ENCODE results near the gene LRRC61.

The LRRC61 gene

GRCh38 chr7:150323682-150324372, 672 bp downstream of the LRRC61 start:
- Histone ChIP-seq H3K27ac (ENCODE audit: low read length) (peak overlapping the region; percentile 35), H3K9me3 (ENCODE audit: control insufficient read depth in 1 of 2, low read length in 2 of 2) (no peaks in the 10 kb centered on the region), H3K27me3 (ENCODE audit: low read depth, low read length) (no peaks in the 10 kb centered on the region), H3K4me3 (ENCODE audit: low read depth in 1 of 2, low read length in 2 of 2) (peak overlapping the region; percentile 76 to 79), H3K4me1 (ENCODE audit: control insufficient read depth in 1 of 2, insufficient read depth in 2 of 2, low read length in 2 of 2) (peaks cover 0 to 11% of the 10 kb centered on the region in 2 donors), H3K36me3 (ENCODE audit: control insufficient read depth in 1 of 2, insufficient read depth in 2 of 2, low read length in 2 of 2) (peaks cover 5 to 6% of the 10 kb centered on the region in 2 donors)

GRCh38 chr7:150324373-150324961, 1.3 kb downstream of the LRRC61 start:
- Histone ChIP-seq H3K4me3 (ENCODE audit: low read depth in 1 of 2, low read length in 2 of 2) (peak overlapping the region; percentile 28 to 79), H3K27me3 (ENCODE audit: low read depth, low read length) (no peaks in the 10 kb centered on the region), H3K9me3 (ENCODE audit: control insufficient read depth in 1 of 2, low read length in 2 of 2) (no peaks in the 10 kb centered on the region), H3K36me3 (ENCODE audit: control insufficient read depth in 1 of 2, insufficient read depth in 2 of 2, low read length in 2 of 2) (peaks cover 6 to 12% of the 10 kb centered on the region in 2 donors), H3K4me1 (ENCODE audit: control insufficient read depth in 1 of 2, insufficient read depth in 2 of 2, low read length in 2 of 2) (peaks cover 0 to 11% of the 10 kb centered on the region in 2 donors), H3K27ac (ENCODE audit: low read length) (peak overlapping the region; percentile 19)

GRCh38 chr7:150325110-150325611, 2.0 kb downstream of the LRRC61 start:
- Histone ChIP-seq H3K4me1 (ENCODE audit: control insufficient read depth in 1 of 2, insufficient read depth in 2 of 2, low read length in 2 of 2) (peaks cover 0 to 11% of the 10 kb centered on the region in 2 donors), H3K9me3 (ENCODE audit: control insufficient read depth in 1 of 2, low read length in 2 of 2) (no peaks in the 10 kb centered on the region), H3K36me3 (ENCODE audit: control insufficient read depth in 1 of 2, insufficient read depth in 2 of 2, low read length in 2 of 2) (peaks cover 6 to 17% of the 10 kb centered on the region in 2 donors), H3K27ac (ENCODE audit: low read length) (peak overlapping the region; percentile 19), H3K4me3 (ENCODE audit: low read depth in 1 of 2, low read length in 2 of 2) (no peak overlapping the region), H3K27me3 (ENCODE audit: low read depth, low read length) (no peaks in the 10 kb centered on the region)

- peaks cover 0 to 11% of the 10 kb centered on the region in 2 donors for H3K4me1 ChIP-seq (ENCODE audit: control insufficient read depth in 1 of 2, insufficient read depth in 2 of 2, low read length in 2 of 2)
- no peaks in the 10 kb centered on the region for H3K9me3 ChIP-seq (ENCODE audit: control insufficient read depth in 1 of 2, low read length in 2 of 2)
- peaks cover 6 to 18% of the 10 kb centered on the region in 2 donors for H3K36me3 ChIP-seq (ENCODE audit: control insufficient read depth in 1 of 2, insufficient read depth in 2 of 2, low read length in 2 of 2)
- H3K27me3 ChIP-seq (ENCODE audit: low read depth, low read length): no peaks in the 10 kb centered on the region
- H3K4me3 ChIP-seq (ENCODE audit: low read depth in 1 of 2, low read length in 2 of 2): no peak overlapping the region
- H3K27ac ChIP-seq (ENCODE audit: low read length): no peak overlapping the region
Observed at GRCh38 chr7:150325901-150326300, 2.7 kb downstream of the LRRC61 start.

- H3K9me3 ChIP-seq (ENCODE audit: control insufficient read depth in 1 of 2, low read length in 2 of 2): no peaks in the 10 kb centered on the region
- H3K4me1 ChIP-seq (ENCODE audit: control insufficient read depth in 1 of 2, insufficient read depth in 2 of 2, low read length in 2 of 2): peaks cover 0 to 11% of the 10 kb centered on the region in 2 donors
- peaks cover 6 to 21% of the 10 kb centered on the region in 2 donors for H3K36me3 ChIP-seq (ENCODE audit: control insufficient read depth in 1 of 2, insufficient read depth in 2 of 2, low read length in 2 of 2)
- no peak overlapping the region for H3K4me3 ChIP-seq (ENCODE audit: low read depth in 1 of 2, low read length in 2 of 2)
- H3K27me3 ChIP-seq (ENCODE audit: low read depth, low read length): no peaks in the 10 kb centered on the region
- H3K27ac ChIP-seq (ENCODE audit: low read length): no peak overlapping the region
Observed at GRCh38 chr7:150326657-150327268, 3.6 kb downstream of the LRRC61 start.

- Histone ChIP-seq H3K36me3 (ENCODE audit: control insufficient read depth in 1 of 2, insufficient read depth in 2 of 2, low read length in 2 of 2) (peaks cover 6 to 21% of the 10 kb centered on the region in 2 donors), H3K4me3 (ENCODE audit: low read depth in 1 of 2, low read length in 2 of 2) (no peak overlapping the region), H3K4me1 (ENCODE audit: control insufficient read depth in 1 of 2, insufficient read depth in 2 of 2, low read length in 2 of 2) (peaks cover 0 to 5% of the 10 kb centered on the region in 2 donors), H3K9me3 (ENCODE audit: control insufficient read depth in 1 of 2, low read length in 2 of 2) (no peaks in the 10 kb centered on the region), H3K27me3 (ENCODE audit: low read depth, low read length) (no peaks in the 10 kb centered on the region), H3K27ac (ENCODE audit: low read length) (no peak overlapping the region)
Observed at GRCh38 chr7:150327308-150327707, 4.2 kb downstream of the LRRC61 start.

- Histone ChIP-seq H3K9me3 (ENCODE audit: control insufficient read depth in 1 of 2, low read length in 2 of 2) (no peaks in the 10 kb centered on the region), H3K27ac (ENCODE audit: low read length) (no peak overlapping the region), H3K4me3 (ENCODE audit: low read depth in 1 of 2, low read length in 2 of 2) (no peak overlapping the region), H3K4me1 (ENCODE audit: control insufficient read depth in 1 of 2, insufficient read depth in 2 of 2, low read length in 2 of 2) (peaks cover 0 to 1% of the 10 kb centered on the region in 2 donors), H3K36me3 (ENCODE audit: control insufficient read depth in 1 of 2, insufficient read depth in 2 of 2, low read length in 2 of 2) (peaks cover 6 to 21% of the 10 kb centered on the region in 2 donors), H3K27me3 (ENCODE audit: low read depth, low read length) (no peaks in the 10 kb centered on the region)
Observed at GRCh38 chr7:150329331-150330120, 6.4 kb downstream of the LRRC61 start.

- Histone ChIP-seq H3K9me3 (ENCODE audit: control insufficient read depth in 1 of 2, low read length in 2 of 2) (no peaks in the 10 kb centered on the region), H3K4me3 (ENCODE audit: low read depth in 1 of 2, low read length in 2 of 2) (no peak overlapping the region), H3K27ac (ENCODE audit: low read length) (no peak overlapping the region), H3K36me3 (ENCODE audit: control insufficient read depth in 1 of 2, insufficient read depth in 2 of 2, low read length in 2 of 2) (peaks cover 6 to 21% of the 10 kb centered on the region in 2 donors), H3K4me1 (ENCODE audit: control insufficient read depth in 1 of 2, insufficient read depth in 2 of 2, low read length in 2 of 2) (peaks cover 0 to 10% of the 10 kb centered on the region in 2 donors), H3K27me3 (ENCODE audit: low read depth, low read length) (no peaks in the 10 kb centered on the region)
Observed at GRCh38 chr7:150330211-150330885, 7.2 kb downstream of the LRRC61 start.

GRCh38 chr7:150332852-150333635, 9.9 kb downstream of the LRRC61 start:
- no peaks in the 10 kb centered on the region for H3K9me3 ChIP-seq (ENCODE audit: control insufficient read depth in 1 of 2, low read length in 2 of 2)
- H3K4me1 ChIP-seq (ENCODE audit: control insufficient read depth in 1 of 2, insufficient read depth in 2 of 2, low read length in 2 of 2): peaks cover 8 to 36% of the 10 kb centered on the region in 2 donors
- no peak overlapping the region for H3K4me3 ChIP-seq (ENCODE audit: low read depth in 1 of 2, low read length in 2 of 2)
- H3K27me3 ChIP-seq (ENCODE audit: low read depth, low read length): no peaks in the 10 kb centered on the region
- H3K27ac ChIP-seq (ENCODE audit: low read length): no peak overlapping the region
- H3K36me3 ChIP-seq (ENCODE audit: control insufficient read depth in 1 of 2, insufficient read depth in 2 of 2, low read length in 2 of 2): peaks cover 0 to 25% of the 10 kb centered on the region in 2 donors

GRCh38 chr7:150333659-150334058, 10.5 kb downstream of the LRRC61 start:
- no peak overlapping the region for H3K4me3 ChIP-seq (ENCODE audit: low read depth in 1 of 2, low read length in 2 of 2)
- no peak overlapping the region for H3K27ac ChIP-seq (ENCODE audit: low read length)
- H3K4me1 ChIP-seq (ENCODE audit: control insufficient read depth in 1 of 2, insufficient read depth in 2 of 2, low read length in 2 of 2): peaks cover 9 to 42% of the 10 kb centered on the region in 2 donors
- no peaks in the 10 kb centered on the region for H3K27me3 ChIP-seq (ENCODE audit: low read depth, low read length)
- peaks cover 0 to 25% of the 10 kb centered on the region in 2 donors for H3K36me3 ChIP-seq (ENCODE audit: control insufficient read depth in 1 of 2, insufficient read depth in 2 of 2, low read length in 2 of 2)
- H3K9me3 ChIP-seq (ENCODE audit: control insufficient read depth in 1 of 2, low read length in 2 of 2): no peaks in the 10 kb centered on the region

Measured in muscle layer of duodenum (tissue), 2 donors.